Measurements from ENCODE around the gene GATAD2A.

GATAD2A gene

GRCh38 chr19:19422156-19422555 lies 16.7 kb downstream of the GATAD2A start:
- DNase-seq (ENCODE audit: low read depth), result no peak

GRCh38 chr19:19423322-19423721 lies 17.8 kb downstream of the GATAD2A start:
- DNase-seq (ENCODE audit: low read depth), result no peak

GRCh38 chr19:19425170-19425875 lies 19.8 kb downstream of the GATAD2A start:
- DNase-seq (ENCODE audit: low read depth), result no peak

GRCh38 chr19:19426216-19426615 lies 20.7 kb downstream of the GATAD2A start:
- no peak for DNase-seq (ENCODE audit: low read depth)

GRCh38 chr19:19426799-19427198 lies 21.3 kb downstream of the GATAD2A start:
- no peak for DNase-seq (ENCODE audit: low read depth)

GRCh38 chr19:19427302-19427701 lies 21.8 kb downstream of the GATAD2A start:
- no peak for DNase-seq (ENCODE audit: low read depth)

GRCh38 chr19:19427944-19428343 lies 22.5 kb downstream of the GATAD2A start:
- DNase-seq (ENCODE audit: low read depth), result no peak

- no peak for DNase-seq (ENCODE audit: low read depth)
These were observed 23.3 kb downstream of the GATAD2A start for GRCh38 chr19:19428746-19429145.

- no peak for DNase-seq (ENCODE audit: low read depth)
These were observed 23.9 kb downstream of the GATAD2A start for GRCh38 chr19:19429361-19429760.

GRCh38 chr19:19432732-19433131 lies 27.3 kb downstream of the GATAD2A start:
- no peak for DNase-seq (ENCODE audit: low read depth)

- no peak for DNase-seq (ENCODE audit: low read depth)
These were observed 28.3 kb downstream of the GATAD2A start for GRCh38 chr19:19433666-19434213.

- DNase-seq (ENCODE audit: low read depth), result no peak
These were observed 29.1 kb downstream of the GATAD2A start for GRCh38 chr19:19434483-19435045.

- no peak for DNase-seq (ENCODE audit: low read depth)
These were observed 30.7 kb downstream of the GATAD2A start for GRCh38 chr19:19436137-19436691.

GRCh38 chr19:19438366-19439175 lies 33.1 kb downstream of the GATAD2A start:
- no peak for DNase-seq (ENCODE audit: low read depth)

GRCh38 chr19:19439176-19439482 lies 33.7 kb downstream of the GATAD2A start:
- no peak for DNase-seq (ENCODE audit: low read depth)

- DNase-seq (ENCODE audit: low read depth), result no peak
These were observed 37.8 kb downstream of the GATAD2A start for GRCh38 chr19:19443283-19443682.

GRCh38 chr19:19443902-19444680 lies 38.6 kb downstream of the GATAD2A start:
- no peak for DNase-seq (ENCODE audit: low read depth)

GRCh38 chr19:19444681-19445155 lies 39.2 kb downstream of the GATAD2A start:
- DNase-seq (ENCODE audit: low read depth), result no peak

- no peak for DNase-seq (ENCODE audit: low read depth)
These were observed 39.8 kb downstream of the GATAD2A start for GRCh38 chr19:19445288-19445687.

GRCh38 chr19:19445911-19446361 lies 40.5 kb downstream of the GATAD2A start:
- no peak for DNase-seq (ENCODE audit: low read depth)

GRCh38 chr19:19446655-19447437 lies 41.4 kb downstream of the GATAD2A start:
- no peak for DNase-seq (ENCODE audit: low read depth)

Measured in activated T-cell treated with anti-CD3 and anti-CD28 coated beads for 48 hours (primary cell).